GM12878 (cell line): ENCODE data around the gene RNF103. TPM values are rescaled to one million over a fixed set of nuclear protein-coding genes. Genes with fewer than 3 reads are reported as not detected.

Experiments used
- CHD2 ChIP-seq: IDR thresholded peaks from 2 replicates; pipeline ENCODE4 v1.6.1; 2011; ENCODE audit warnings: low read depth, low read length, improper control_type of control experiment, borderline replicate concordance
- EED ChIP-seq: sonication (generic); IDR thresholded peaks from 2 replicates; pipeline ENCODE4 v1.6.1; 2016; ENCODE audit warnings: antibody characterized with exemption, low read depth
- FOXM1 ChIP-seq: IDR thresholded peaks from 2 replicates; pipeline ENCODE4 v1.6.1; 2012; ENCODE audit warnings: low read depth, mild to moderate bottlenecking, inconsistent platforms, low read length, moderate library complexity
- GATAD2B ChIP-seq: fragments of 450-650 bp; conservative IDR thresholded peaks from 2 replicates; pipeline ENCODE4 v1.6.1; 2017; ENCODE audit warnings: low read depth, mild to moderate bottlenecking, moderate library complexity
- IRF5 ChIP-seq: fragments of 450-650 bp; IDR thresholded peaks from 2 replicates; pipeline ENCODE4 v1.6.1; 2017; ENCODE audit warnings: borderline replicate concordance
- KLF5 ChIP-seq: fragments of 450-650 bp; IDR thresholded peaks from 2 replicates; pipeline ENCODE4 v1.6.1; 2014; ENCODE audit warnings: mild to moderate bottlenecking; ENCODE audit not compliant: partially characterized antibody
- MLLT1 ChIP-seq: fragments of 450-650 bp; IDR thresholded peaks from 2 replicates; pipeline ENCODE4 v1.6.1; 2016; ENCODE audit warnings: mild to moderate bottlenecking
- MTA3 ChIP-seq: IDR thresholded peaks from 2 replicates; pipeline ENCODE4 v1.6.1; 2012; ENCODE audit warnings: low read length, inconsistent platforms, borderline replicate concordance
- MXI1 ChIP-seq: fragments of 150-350 bp; IDR thresholded peaks from 2 replicates; pipeline ENCODE4 v1.6.1; 2011; ENCODE audit warnings: low read depth, mild to moderate bottlenecking, inconsistent platforms, low read length, improper control_type of control experiment
- NFXL1 ChIP-seq: fragments of 450-650 bp; IDR thresholded peaks from 2 replicates; pipeline ENCODE4 v1.6.1; 2017; ENCODE audit warnings: antibody characterized with exemption, mild to moderate bottlenecking, borderline replicate concordance
- NR2C1 ChIP-seq: fragments of 450-650 bp; IDR thresholded peaks from 2 replicates; pipeline ENCODE4 v1.6.1; 2017; ENCODE audit warnings: antibody characterized with exemption, mild to moderate bottlenecking, moderate library complexity
- PML ChIP-seq: IDR thresholded peaks from 2 replicates; pipeline ENCODE4 v1.6.1; 2012; ENCODE audit warnings: low read length, inconsistent platforms
- POLR2AphosphoS5 ChIP-seq: IDR thresholded peaks from 2 replicates; pipeline ENCODE4 v1.6.1; 2011; ENCODE audit warnings: mild to moderate bottlenecking, low read length, inconsistent platforms
- RB1 ChIP-seq: fragments of 450-650 bp; formaldehyde crosslinking; IDR thresholded peaks from 2 replicates; pipeline ENCODE4 v1.6.1; 2017; ENCODE audit warnings: mild to moderate bottlenecking, borderline replicate concordance
- REST ChIP-seq: IDR thresholded peaks from 2 replicates; pipeline ENCODE4 v1.6.1; 2012; ENCODE audit warnings: mild to moderate bottlenecking, low read depth, low read length
- RUNX3 ChIP-seq: IDR thresholded peaks from 2 replicates; pipeline ENCODE4 v1.6.1; 2012; ENCODE audit warnings: low read length, inconsistent platforms
- SUPT20H ChIP-seq: IDR thresholded peaks from 2 replicates; pipeline ENCODE4 v1.6.1; 2011; ENCODE audit warnings: low read depth, mild to moderate bottlenecking, low read length, moderate library complexity, borderline replicate concordance; ENCODE audit not compliant: control insufficient read depth
- TCF3 ChIP-seq: IDR thresholded peaks from 2 replicates; pipeline ENCODE4 v1.6.1; 2012; ENCODE audit warnings: low read depth, mild to moderate bottlenecking, low read length, borderline replicate concordance; ENCODE audit not compliant: insufficient read depth
- YY1 ChIP-seq: IDR thresholded peaks from 2 replicates; pipeline ENCODE4 v1.6.1; 2011; ENCODE audit warnings: low read depth, mild to moderate bottlenecking, low read length
- ZNF592 ChIP-seq: fragments of 450-650 bp; IDR thresholded peaks from 2 replicates; pipeline ENCODE4 v1.6.1; 2017; ENCODE audit warnings: mild to moderate bottlenecking, moderate library complexity
- ZNF622 ChIP-seq: fragments of 450-650 bp; IDR thresholded peaks from 2 replicates; pipeline ENCODE4 v1.6.1; 2017; ENCODE audit warnings: mild to moderate bottlenecking, inconsistent platforms
- polyA plus RNA-seq, 11 experiments: library from polyadenylated mRNA; depleted of rRNA in 4 of 11; unstranded in 6 of 11; stranded (reverse) in 5 of 11; fragments of >200 nt; fragmentation: Nextera tagmentation in 4 of 11; fragmentation: Illumina TruSeq in 1 of 11; extraction: Ambion mirVana in 4 of 11; extraction: Trizol in 1 of 11; gene quantifications; 1 replicate in 1 of 11; 2 replicates in 10 of 11; pipeline versions ENCODE4 v1.2.1 to v1.2.3, GENCODE V29; 2011 to 2016; ENCODE audit warnings: inconsistent platforms in 2 of 11, missing spikeins in 2 of 11, low read depth in 1 of 11
- total RNA-seq, 4 experiments: library from RNA; depleted of rRNA in 3 of 4; stranded (reverse); fragments of >200 nt in 3 of 4; fragmentation: Illumina TruSeq in 1 of 4; extraction: Trizol in 1 of 4; gene quantifications; 2 replicates each; pipeline versions ENCODE4 v1.2.1 to v1.2.3, GENCODE V29; 2013 to 2021

Gene RNF103
- total and polyA plus RNA-seq, 10 of the 15 experiments (the other 5 are each of a cell fraction or from before 2014, with no cell fraction given): 2.4 to 11.0 (median 8.0) TPM

- TF ChIP-seq IRF5 (no peak), MTA3 (0 out of 2 replicates have a peak, but pooled peaks have one; percentile 38), GATAD2B (peak; percentile 34; the same call in 1 of the 2 replicates), PML (no peak), KLF5 (no peak), EED (0 out of 2 replicates have a peak, but pooled peaks have one; percentile 8), MLLT1 (no peak), CHD2 (0 out of 2 replicates have a peak, but pooled peaks have one; percentile 28), ZNF622 (no peak), TCF3 (no peak), MXI1 (0 out of 2 replicates have a peak, but pooled peaks have one; percentile 70), SUPT20H (no peak), RUNX3 (no peak), FOXM1 (no peak), NR2C1 (no peak), ZNF592 (no peak), POLR2AphosphoS5 (no peak; the same call in 1 of the 2 replicates), NFXL1 (no peak), RB1 (no peak), REST (no peak), YY1 (0 out of 2 replicates have a peak, but pooled peaks have one; percentile 8)
These were observed 1.1 kb downstream of the RNF103 start (continued) for GRCh38 chr2:86622519-86623042.
